GM18505 (cell line): Measurements from ENCODE around the gene GPR153.
A peak's percentile ranks its signal among the peaks of the same experiment; 100 is the strongest.
"Not testable (repeated sequence)": the region's sequence is repeated elsewhere in the genome, so short reads cannot be mapped to it uniquely, and the experiment has no call there.

Source experiments
- ATAC-seq: cut with Tn5 transposase; IDR thresholded peaks from one replicate; pipeline ENCODE4 v1.9.1; 2021; ENCODE audit not compliant: unreplicated experiment
- POLR2A ChIP-seq: IDR thresholded peaks from 4 replicates; pipeline ENCODE4 v1.6.1; 2011; ENCODE audit warnings: borderline replicate concordance; ENCODE audit not compliant: insufficient read depth, insufficient read length; ENCODE audit errors: extremely low read depth

The GPR153 gene

DNA sequence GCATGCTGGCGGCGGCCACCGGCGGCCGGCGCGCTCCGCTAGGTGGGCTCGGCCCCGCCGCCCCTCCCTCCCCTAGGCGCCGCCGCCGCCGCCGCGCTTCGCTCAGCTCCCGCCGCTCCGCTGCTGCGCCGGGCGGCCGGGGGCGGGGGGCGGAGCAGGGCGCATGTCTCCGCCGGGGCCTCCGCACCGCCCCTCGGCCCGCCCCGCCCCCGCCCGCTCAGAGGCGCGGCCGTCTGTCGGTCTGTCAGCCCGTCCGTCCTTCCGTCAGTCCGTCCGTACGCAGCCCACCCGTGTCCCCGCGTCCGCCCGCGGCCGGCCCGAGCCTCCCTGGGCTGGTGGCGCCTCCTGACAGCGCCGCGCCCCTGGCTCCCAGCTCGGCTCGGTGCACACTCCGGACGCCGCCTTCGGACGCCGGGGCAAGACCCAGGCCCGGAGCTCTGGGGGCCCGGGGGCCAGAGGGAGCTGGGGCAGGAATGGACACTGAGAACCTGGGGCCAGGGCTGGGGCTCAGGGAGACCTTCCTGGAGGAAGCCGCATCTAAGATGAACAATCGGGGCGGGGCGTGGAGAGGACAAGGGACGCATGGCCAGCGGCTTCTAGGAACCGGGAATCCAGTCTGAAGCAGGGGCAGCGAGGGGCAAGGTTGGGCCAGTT lies at the start of gene GPR153:
GPR153 (minus strand) TSS at position 138 of the 654 bp plus-strand sequence. CDS start 6,193 bp downstream, outside the sequence.
- TF ChIP-seq POLR2A = no peak
- peak; percentile 49 for ATAC-seq

DNA sequence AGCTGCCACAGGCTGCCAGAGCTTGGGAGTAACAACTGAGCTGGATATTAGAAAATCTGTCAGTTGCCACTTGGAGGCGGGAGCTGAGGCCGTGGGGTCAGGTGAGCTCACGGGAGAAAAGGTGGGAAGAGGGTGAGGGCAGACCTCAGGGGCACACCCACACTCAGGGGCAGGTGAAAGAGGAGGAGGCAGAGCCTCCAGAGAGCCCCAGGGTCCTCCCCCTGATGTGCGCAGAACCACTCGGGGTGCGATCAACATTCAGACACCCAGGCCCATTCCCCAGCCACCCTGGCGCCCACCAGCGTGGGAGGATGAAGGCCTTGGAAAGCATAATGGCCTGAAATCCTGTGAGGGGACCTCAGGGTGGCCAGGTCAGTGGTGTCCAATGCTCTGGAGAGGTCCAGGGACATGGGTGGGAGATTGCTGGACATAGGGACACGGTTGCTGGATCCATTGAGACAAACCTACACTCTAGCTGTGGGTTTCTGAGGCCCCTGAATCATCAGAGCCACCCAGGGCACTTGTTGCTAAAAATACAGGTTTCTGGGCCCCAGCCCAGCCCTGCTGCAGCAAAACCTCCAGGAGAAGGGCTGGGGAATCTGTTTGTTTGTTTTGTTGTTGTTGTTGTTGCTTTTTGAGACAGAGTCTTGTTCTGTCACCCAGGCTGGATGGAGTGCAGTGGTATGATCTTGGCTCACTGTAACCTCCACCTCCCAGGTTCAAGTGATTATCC lies 49.4 kb upstream of the GPR153 start:
- no peak for TF ChIP-seq POLR2A

DNA sequence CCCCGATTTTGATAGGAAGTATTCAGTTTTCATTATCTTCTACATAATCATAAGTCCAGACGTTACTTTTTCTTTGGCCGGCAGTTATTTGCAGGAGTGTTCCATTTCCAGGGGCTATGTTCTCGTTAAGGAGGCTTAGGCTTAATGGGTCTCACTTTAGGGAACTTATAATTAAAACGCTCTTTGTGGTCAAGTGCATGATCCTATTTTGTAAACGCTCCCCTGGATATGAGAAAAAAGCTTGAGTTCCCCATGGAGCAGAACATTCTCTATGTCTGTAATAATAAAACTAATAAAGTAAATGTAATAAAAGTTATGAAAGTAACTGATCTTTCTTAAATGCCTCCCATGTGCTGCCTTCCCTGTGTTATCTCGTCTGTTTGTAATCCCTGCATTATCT lies 48.7 kb upstream of the GPR153 start:
- no peak for TF ChIP-seq POLR2A
- no peak for ATAC-seq

More for the DNA sequence above, 49.4 kb upstream of the GPR153 start:
- no peak for ATAC-seq

DNA sequence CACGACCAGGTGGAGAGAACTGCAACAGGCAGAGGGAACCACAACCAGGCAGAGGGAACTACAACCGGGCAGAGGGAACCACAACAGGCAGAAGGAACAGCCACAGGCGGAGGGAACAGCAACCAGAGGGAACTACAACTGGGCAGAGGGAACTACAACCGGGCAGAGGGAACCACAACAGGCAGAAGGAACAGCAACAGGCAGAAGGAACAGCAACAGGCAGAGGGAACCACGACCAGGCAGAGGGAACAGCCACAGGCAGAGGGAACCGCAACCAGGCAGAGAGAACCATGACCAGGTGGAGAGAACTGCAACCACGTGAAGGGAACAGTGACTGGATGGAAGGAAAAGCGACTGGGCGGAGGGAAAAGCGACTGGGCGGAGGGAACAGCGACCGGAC lies 47.6 kb upstream of the GPR153 start:
- no peak for ATAC-seq
- TF ChIP-seq POLR2A = no peak

DNA sequence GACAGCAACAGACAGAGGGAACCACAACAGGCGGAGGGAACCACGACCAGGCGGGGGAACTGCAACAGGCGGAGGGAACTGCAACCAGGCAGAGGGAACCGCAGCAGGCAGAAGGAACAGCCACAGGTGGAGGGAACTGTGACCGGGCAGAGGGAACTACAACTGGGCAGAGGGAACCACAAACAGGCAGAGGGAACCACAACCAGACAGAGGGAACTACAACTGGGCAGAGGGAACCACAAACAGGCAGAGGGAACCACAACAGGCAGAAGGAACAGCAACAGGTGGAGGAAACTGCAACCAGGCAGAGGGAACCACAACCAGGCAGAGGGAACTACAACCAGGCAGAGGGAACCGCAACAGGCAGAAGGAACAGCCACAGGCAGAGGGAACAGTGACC lies 46.8 kb upstream of the GPR153 start:
- not testable (repeated sequence) for ATAC-seq

DNA sequence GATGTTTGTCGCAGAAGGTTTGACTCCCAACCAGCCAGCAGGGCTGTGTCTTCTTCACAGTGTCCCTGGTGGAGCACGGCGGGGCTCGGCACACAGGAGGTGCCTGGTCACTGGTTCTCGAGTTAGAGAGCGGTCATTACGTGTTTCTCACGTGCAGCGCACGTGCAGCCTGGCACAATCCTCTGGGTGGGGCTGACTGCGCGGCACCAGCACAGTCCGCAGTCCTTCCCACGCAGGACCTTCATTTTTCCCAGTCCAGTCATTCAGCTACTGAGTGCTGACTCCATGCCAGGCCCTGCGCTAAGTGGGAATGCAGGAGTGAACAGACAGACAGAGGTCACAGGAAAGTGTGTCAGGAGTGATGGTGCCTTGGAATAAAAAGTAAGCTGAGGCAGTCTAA lies 46.2 kb upstream of the GPR153 start:
- TF ChIP-seq POLR2A = no peak
- no peak for ATAC-seq

DNA sequence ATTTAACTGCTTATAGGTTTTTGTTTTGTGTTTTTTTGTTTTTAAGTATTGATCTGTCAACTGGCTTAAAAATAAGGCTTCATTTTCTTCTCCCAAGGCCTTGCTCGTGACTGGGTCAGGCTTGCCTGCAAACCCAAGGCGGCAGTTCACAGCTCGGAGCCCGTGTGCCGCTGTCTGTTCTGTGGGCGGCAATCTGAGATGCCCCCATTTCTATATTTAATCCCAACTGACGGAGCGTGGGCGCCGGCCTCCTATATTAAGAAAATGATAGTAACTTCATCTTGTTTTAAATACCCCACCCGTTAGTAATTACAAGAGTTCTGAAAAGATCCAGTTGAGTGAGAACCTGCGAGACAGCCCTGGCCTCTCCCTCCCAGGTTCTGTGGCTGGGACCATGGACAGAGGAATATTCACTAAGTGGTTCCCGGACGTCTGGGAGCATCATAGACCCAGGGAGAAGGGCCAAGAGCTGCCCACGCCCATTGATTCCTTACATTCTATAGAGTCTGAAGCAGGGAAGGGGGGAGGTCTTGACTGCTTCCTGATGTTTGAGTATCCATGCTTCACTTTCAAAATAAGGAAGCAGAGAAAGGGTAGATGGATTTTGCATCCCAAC lies 42.6 kb upstream of the GPR153 start:
- no peak for ATAC-seq

DNA sequence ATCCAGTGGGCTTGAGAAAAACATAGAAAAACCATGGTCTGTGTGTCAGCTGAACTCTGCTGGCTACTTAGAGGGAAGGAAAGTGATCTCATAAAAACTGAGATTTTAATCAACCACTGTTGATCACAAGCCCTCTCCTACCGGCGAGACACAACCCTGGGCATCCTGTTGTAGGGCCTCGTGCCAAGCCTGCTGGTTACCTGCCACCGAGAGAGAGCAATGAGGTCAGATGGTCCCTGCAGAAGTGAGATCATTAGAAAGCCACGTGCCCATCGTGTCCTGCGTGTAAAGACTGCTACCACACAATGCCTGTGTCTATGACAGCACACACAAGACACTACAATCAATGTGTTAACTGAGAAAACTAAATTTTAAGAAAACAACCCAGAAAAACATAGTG lies 41.7 kb upstream of the GPR153 start:
- TF ChIP-seq POLR2A = no peak
- no peak for ATAC-seq

More for the DNA sequence above, 42.6 kb upstream of the GPR153 start:
- no peak for TF ChIP-seq POLR2A

DNA sequence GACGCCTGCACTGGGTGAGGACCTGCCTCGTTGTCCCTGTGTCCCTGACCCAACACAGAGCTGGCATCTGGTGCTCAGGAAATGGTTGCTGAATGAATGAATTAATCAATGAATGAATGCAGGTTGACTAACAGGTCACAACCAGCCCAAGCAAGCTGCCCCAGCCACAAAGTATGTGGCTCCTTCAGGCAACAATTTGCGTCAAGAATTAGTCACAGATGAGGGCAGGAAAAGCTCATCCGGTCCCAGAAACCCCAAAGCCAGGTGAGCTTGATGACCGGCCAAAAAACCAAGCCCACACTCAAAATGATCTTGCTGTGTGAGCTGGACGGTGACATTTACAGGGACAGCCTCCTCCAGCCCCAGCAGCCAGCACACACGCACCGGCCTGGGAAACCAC lies 40.6 kb upstream of the GPR153 start:
- TF ChIP-seq POLR2A = no peak
- no peak for ATAC-seq

DNA sequence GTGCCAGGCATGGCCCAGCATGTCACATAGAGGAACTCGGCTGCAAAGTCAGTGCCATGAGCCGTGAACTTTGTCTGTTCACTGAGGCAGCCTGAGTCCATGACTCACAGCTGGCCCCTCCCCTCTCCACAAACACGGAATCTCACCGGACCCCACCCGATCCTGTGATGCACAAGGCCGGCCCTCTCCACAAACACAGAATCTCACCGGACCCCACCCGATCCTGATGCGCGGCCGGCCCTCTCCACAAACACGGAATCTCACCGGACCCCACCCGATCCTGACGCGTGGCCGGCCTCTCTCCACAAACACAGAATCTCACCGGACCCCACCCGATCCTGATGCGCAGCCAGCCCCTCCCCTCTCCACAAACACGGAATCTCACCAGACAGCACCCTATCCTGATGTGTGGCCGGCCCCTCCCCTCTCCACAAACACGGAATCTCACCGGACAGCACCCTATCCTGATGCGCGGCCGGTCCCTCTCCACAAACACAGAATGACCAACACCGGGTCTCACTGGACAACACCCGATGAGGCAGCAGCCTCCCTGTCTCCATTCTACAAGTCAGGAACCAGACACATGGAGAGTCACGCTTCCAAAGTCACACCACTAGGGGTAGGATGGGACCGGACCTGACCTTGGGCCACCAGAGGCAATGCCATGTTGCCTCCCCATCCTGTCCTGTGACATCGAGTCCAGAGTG lies 39.6 kb upstream of the GPR153 start:
- ATAC-seq = no peak
- no peak for TF ChIP-seq POLR2A

DNA sequence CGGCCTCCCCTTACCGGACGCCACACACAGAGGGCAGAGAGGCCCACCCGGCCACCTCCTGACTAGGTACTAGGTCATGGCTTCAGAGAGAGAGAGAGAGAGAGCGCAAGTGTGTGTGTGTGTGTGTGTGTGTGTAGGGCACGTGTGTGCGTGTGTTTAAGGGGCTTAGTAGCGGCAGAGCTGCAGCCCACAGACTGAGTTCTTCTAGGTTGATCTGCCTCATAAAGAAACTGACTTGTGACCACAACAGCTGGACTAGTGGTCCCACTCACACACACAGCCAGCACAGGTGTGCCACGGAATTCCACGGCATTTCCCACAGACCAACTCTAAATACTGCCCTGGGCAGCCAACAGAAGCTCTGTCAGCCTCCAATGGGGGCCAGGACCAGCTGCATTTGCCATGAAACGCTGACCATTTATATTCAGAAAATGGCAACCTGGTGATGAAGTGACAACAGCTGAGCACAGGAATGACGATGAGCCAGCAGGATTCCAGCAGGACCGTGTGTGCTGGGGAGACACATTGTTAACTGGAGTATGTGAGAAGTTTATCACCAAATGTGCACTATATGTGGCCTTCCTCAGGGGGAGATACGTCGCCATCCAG lies 38.8 kb upstream of the GPR153 start:
- no peak for ATAC-seq
- no peak for TF ChIP-seq POLR2A

DNA sequence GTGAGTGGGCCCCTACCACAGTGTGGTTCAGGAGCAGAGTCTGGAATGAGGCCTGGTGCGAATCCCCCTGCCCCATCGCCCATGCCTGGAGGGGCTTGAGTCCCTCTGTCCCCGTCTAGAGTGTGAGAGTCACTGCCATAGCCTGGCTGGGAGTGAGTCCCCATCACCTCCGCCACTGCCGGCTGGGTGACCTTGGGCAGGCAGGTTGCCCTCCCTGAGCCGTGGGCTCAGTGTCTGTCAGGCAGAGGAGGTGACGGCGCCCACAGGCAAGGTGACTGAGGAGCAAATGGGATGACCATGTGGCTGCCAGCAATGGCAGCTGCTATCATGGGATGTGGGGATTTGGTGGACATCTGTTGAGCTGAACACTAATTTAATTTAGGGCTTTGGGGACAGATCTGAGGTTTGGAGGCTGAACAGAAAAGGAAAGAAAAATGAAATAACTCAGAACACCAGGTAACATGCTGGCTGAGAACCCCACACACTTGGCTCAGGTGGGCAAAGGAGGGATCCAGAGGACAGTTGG lies 38.1 kb upstream of the GPR153 start:
- no peak for ATAC-seq
- no peak for TF ChIP-seq POLR2A

DNA sequence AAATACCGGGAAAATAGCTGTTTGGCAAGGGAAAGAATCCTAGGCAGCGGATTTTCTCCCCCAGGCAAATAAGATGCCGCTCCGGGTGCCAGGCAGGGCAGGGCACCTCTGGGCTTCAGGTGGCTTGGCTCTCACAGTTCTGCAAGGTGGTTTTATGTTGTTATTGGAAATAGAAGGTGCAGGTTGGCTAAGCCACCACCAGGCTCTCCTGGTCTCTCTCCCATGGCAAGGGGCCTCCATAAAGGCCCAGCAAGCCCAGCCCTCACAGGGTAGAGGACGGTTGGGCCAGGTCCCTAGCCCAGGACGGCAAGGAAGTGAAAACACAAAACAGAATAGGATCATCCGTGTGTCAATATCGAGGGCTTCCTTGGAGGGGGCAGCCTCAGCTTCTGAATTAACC lies 37.6 kb upstream of the GPR153 start:
- no peak for ATAC-seq
- no peak for TF ChIP-seq POLR2A

DNA sequence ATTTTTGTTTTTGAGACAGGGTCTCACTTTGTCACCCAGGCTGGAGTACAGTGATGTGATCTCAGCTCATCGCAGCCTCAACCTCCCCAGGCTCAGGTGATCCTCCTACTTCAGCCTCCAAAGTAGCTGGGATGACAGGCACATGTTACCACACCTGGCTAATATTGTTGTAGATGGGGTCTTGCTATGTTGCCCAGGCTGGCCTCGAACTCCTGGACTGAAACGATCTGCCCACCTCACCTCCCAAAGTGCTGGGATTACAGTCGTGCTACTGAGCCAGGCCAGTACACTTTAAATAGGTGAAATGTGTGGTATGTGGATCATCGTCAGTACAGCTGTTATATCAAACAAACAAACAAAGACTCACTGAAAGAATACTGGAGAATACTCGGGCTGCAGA lies 35.0 kb upstream of the GPR153 start:
- TF ChIP-seq POLR2A = no peak

More for the DNA sequence above, 35.0 kb upstream of the GPR153 start:
- no peak for ATAC-seq
